LNCAP (cell line): Measurements from ENCODE around the gene OR7G3.

Experiments used
- CTCF ChIP-seq: fragments of 450-650 bp; IDR thresholded peaks from 2 replicates; pipeline ENCODE4 v1.5.1; 2017; ENCODE audit warnings: mild to moderate bottlenecking

The OR7G3 gene

GRCh38 chr19:9126900-9127405 is at the start of gene OR7G3:
Gene OR7G3, minus strand, starts transcription at chr19:9126950. Its CDS starts 0 bp downstream, at chr19:9126950.
- TF ChIP-seq CTCF: no peak

GRCh38 chr19:9175326-9175725 is 48.6 kb upstream of the OR7G3 start:
- no peak for TF ChIP-seq CTCF

- no peak for TF ChIP-seq CTCF
Measured at GRCh38 chr19:9171393-9171991, 44.7 kb upstream of the OR7G3 start.

GRCh38 chr19:9166846-9167245 is 40.1 kb upstream of the OR7G3 start:
- TF ChIP-seq CTCF: no peak

GRCh38 chr19:9165261-9165660 is 38.5 kb upstream of the OR7G3 start:
- TF ChIP-seq CTCF: no peak

GRCh38 chr19:9161427-9161826 is 34.7 kb upstream of the OR7G3 start:
- TF ChIP-seq CTCF: no peak

GRCh38 chr19:9159891-9160290 is 33.1 kb upstream of the OR7G3 start:
- no peak for TF ChIP-seq CTCF

GRCh38 chr19:9156304-9156703 is 29.6 kb upstream of the OR7G3 start:
- TF ChIP-seq CTCF: no peak
